Peyer's patch (tissue), 4 donors: Measurements from ENCODE around the gene SERPINB1. TPM values are rescaled to one million over a fixed set of nuclear protein-coding genes. Genes with fewer than 3 reads are reported as not detected.
A peak's percentile ranks its signal among the peaks of the same experiment; 100 is the strongest.

Experiments
- DNase-seq, 3 donors: peaks; one replicate each; pipeline ENCODE4 v3.0.0-alpha.2; 2017 to 2019
- H3K27ac ChIP-seq, 4 donors: fragments of 200-600 bp; sonication (generic); one replicate each; pipeline ENCODE4 v1.5.1; 2016 to 2019
- H3K27me3 ChIP-seq, 2 donors: fragments of 200-600 bp; sonication (generic); one replicate each; pipeline ENCODE4 v1.5.1; 2019
- H3K36me3 ChIP-seq, 3 donors: fragments of 200-600 bp; sonication (generic); one replicate each; pipeline ENCODE4 v1.5.1; 2016 to 2019
- H3K4me1 ChIP-seq, 4 donors: fragments of 200-600 bp; sonication (generic); one replicate each; pipeline ENCODE4 v1.5.1; 2016 to 2019
- H3K4me3 ChIP-seq, 4 donors: fragments of 200-600 bp; sonication (generic); 1 replicate in 3 of 4; 2 replicates in 1 of 4; pipeline ENCODE4 v1.5.1; 2016 to 2019; ENCODE audit warnings: mild to moderate bottlenecking in 1 of 4
- H3K9me3 ChIP-seq, 4 donors: fragments of 200-600 bp; sonication (generic); one replicate each; pipeline ENCODE4 v1.5.1; 2016 to 2019; ENCODE audit warnings: mild to moderate bottlenecking in 1 of 4
- POLR2A ChIP-seq, 2 donors: fragments of 450-650 bp; IDR thresholded peaks; one replicate each; pipeline ENCODE4 v1.5.1; 2017; ENCODE audit warnings: antibody characterized with exemption in 2 of 2, mild to moderate bottlenecking in 2 of 2, moderate library complexity in 2 of 2
- total RNA-seq, 4 donors: library from RNA; depleted of rRNA; stranded (reverse); fragments of >200 nt; gene quantifications; one replicate each; pipeline ENCODE4 v1.1.0, GENCODE V29; 2016
- TF ChIP-seq, protein P1 (sequence below), 6 experiments: fragments of 450-650 bp in 4 of 6; fragments of 200-600 bp in 2 of 6; sonication (generic) in 1 of 6; IDR thresholded peaks; one replicate each; pipeline ENCODE4 v1.5.1; 2017 to 2019; ENCODE audit warnings: antibody characterized with exemption in 6 of 6, mild to moderate bottlenecking in 3 of 6, moderate library complexity in 1 of 6

The SERPINB1 gene
- total RNA-seq, 4 donors from 2014 or later, result 58.6 to 122 (median 86.4) TPM

DNA sequence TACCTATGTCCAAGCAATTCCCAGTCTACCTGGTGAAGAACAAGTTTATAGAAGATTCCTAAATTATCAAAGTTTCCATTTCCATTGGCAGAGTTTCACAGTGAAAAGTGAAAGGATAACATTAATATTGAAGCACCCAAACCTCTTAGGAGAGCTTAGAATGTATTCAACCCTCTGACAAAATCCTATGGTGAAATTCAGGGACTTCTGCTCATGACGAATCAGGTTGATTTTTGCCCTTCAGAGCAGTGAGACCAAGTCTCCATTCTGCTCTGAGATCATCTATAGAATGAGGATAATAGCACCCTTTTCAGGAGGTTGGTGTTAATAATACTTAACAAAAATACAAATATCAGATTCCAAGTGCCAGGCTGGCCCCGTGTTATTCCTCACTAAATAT, 15.5 kb downstream of the SERPINB1 start:
- peaks cover 0 to 16% (median 0%) of the 10 kb centered on the region in 4 donors for H3K4me1 ChIP-seq
- no peak overlapping the region for H3K27ac ChIP-seq
- DNase-seq, result no peak
- H3K36me3 ChIP-seq, result no peaks in the 10 kb centered on the region
- no peaks in the 10 kb centered on the region for H3K9me3 ChIP-seq
- no peaks in the 10 kb centered on the region for H3K27me3 ChIP-seq
- H3K4me3 ChIP-seq, result no peak overlapping the region
- TF ChIP-seq POLR2A (IDR thresholded peaks at IDR 0.05), result no peak
- TF ChIP-seq, protein P1, sequence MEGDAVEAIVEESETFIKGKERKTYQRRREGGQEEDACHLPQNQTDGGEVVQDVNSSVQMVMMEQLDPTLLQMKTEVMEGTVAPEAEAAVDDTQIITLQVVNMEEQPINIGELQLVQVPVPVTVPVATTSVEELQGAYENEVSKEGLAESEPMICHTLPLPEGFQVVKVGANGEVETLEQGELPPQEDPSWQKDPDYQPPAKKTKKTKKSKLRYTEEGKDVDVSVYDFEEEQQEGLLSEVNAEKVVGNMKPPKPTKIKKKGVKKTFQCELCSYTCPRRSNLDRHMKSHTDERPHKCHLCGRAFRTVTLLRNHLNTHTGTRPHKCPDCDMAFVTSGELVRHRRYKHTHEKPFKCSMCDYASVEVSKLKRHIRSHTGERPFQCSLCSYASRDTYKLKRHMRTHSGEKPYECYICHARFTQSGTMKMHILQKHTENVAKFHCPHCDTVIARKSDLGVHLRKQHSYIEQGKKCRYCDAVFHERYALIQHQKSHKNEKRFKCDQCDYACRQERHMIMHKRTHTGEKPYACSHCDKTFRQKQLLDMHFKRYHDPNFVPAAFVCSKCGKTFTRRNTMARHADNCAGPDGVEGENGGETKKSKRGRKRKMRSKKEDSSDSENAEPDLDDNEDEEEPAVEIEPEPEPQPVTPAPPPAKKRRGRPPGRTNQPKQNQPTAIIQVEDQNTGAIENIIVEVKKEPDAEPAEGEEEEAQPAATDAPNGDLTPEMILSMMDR (IDR thresholded peaks at IDR 0.05), result no peak

DNA sequence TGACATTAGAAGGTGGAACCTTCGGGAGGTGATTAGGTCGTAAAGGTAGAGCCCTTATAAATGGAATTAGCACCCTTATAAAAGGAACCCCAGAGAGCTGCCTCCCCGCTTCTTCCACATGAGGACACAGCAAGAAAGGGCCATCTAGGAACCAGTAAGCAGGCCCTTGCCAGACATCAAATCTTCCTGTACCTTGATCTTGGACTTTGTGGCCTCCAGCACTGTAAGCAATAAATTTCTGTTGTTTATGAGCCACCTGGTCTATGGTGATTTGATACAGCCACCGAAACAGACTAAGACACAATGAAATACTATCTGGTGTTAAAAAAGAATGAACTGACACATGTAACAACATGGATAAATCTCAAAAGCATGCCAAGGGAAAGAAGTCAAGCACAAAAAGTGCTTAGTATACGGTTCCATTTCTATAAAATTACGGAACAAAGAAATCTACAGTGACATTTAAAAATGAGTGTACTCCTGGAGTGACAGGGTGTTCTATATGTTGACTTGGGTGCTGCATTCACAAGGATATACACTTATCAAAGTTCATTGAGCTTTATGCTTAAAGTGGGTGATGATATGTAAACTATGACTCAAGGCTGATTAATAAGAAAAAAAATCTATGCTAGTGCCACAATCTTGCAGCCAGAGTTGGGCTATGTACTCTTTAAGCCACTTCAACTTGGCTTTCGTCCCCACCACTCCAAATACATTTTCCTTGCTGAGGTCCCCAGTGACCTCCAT, 18.4 kb downstream of the SERPINB1 start:
- peaks cover 0 to 33% (median 2%) of the 10 kb centered on the region in 4 donors for H3K4me1 ChIP-seq
- no peaks in the 10 kb centered on the region for H3K27me3 ChIP-seq
- TF ChIP-seq, protein P1 (IDR thresholded peaks at IDR 0.05), result no peak
- TF ChIP-seq POLR2A (IDR thresholded peaks at IDR 0.05), result no peak
- peak in 1 of 3 donors; percentile 76 for DNase-seq
- H3K4me3 ChIP-seq, result no peak overlapping the region
- H3K36me3 ChIP-seq, result no peaks in the 10 kb centered on the region
- no peaks in the 10 kb centered on the region for H3K9me3 ChIP-seq
- H3K27ac ChIP-seq, result peak overlapping the region in 2 of 4 donors; percentile 81 to 82

DNA sequence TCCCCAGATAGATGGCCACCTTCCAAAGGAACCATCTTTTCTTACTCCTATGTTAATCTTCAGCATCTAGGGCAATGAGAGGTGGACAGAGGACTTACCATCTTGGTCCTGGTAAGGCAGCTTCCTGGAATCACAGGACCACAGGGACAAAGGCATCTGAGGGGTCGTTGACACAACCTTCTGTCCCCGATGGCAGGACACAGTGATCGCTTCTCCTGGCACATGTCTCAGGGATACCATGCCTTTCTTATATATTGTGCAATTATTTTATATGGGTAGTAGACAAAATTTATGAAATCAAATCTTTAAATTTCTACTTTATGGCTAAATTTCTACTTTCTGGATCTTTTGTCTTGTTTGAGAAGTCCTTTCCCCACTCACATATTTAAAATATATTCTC, 20.1 kb downstream of the SERPINB1 start:
- Histone ChIP-seq H3K27ac (no peak overlapping the region), H3K36me3 (no peaks in the 10 kb centered on the region), H3K4me1 (peaks cover 0 to 42% (median 2%) of the 10 kb centered on the region in 4 donors), H3K27me3 (no peaks in the 10 kb centered on the region), H3K4me3 (no peak overlapping the region), H3K9me3 (no peaks in the 10 kb centered on the region)
- no peak for TF ChIP-seq POLR2A (IDR thresholded peaks at IDR 0.05)
- TF ChIP-seq, protein P1 (IDR thresholded peaks at IDR 0.05), result no peak
- no peak for DNase-seq

DNA sequence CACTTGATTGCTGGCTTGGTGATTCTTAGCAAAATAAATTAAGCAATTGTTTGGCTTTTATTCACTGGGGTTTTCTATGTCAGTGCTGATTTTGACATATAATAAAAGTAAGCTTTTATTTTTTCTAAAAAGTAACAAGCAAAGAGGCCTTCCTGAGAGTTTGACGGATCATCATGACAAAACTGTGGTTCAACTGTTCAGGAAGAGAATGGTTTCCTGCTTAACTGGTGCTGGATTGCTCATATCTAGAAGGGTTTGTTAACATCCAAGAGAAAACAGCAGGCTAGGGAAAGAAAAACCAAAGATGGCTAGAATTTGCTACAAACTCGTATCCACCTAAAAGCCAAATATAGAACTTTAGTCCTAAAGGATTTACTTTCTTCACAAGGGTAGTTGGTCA, 21.2 kb downstream of the SERPINB1 start:
- Histone ChIP-seq H3K27ac (no peak overlapping the region), H3K4me3 (no peak overlapping the region), H3K36me3 (no peaks in the 10 kb centered on the region), H3K4me1 (peaks cover 0 to 42% (median 2%) of the 10 kb centered on the region in 4 donors), H3K9me3 (peaks cover 0 to 6% (median 0%) of the 10 kb centered on the region in 4 donors), H3K27me3 (no peaks in the 10 kb centered on the region)
- no peak for DNase-seq
- TF ChIP-seq, protein P1 (IDR thresholded peaks at IDR 0.05), result no peak
- TF ChIP-seq POLR2A (IDR thresholded peaks at IDR 0.05), result no peak

- H3K36me3 ChIP-seq, result no peaks in the 10 kb centered on the region
- peaks cover 0 to 6% (median 0%) of the 10 kb centered on the region in 4 donors for H3K9me3 ChIP-seq
- peaks cover 0 to 42% (median 2%) of the 10 kb centered on the region in 4 donors for H3K4me1 ChIP-seq
- no peak overlapping the region for H3K27ac ChIP-seq
- H3K4me3 ChIP-seq, result no peak overlapping the region
- H3K27me3 ChIP-seq, result no peaks in the 10 kb centered on the region
- TF ChIP-seq POLR2A (IDR thresholded peaks at IDR 0.05), result no peak
- TF ChIP-seq, protein P1 (IDR thresholded peaks at IDR 0.05), result no peak
- no peak for DNase-seq
Measured at GRCh38 chr6:2819978-2820377, 21.7 kb downstream of the SERPINB1 start.
